DOHH2 (cell line): Measurements from ENCODE around the gene PIGC.

Source experiments
- H3F3A ChIP-seq: fragments of 200-600 bp; sonication (generic), shearing (Covaris generic); 2 replicates; pipeline ENCODE4 v1.6.0; 2016; ENCODE audit warnings: antibody characterized with exemption, mild to moderate bottlenecking; ENCODE audit not compliant: control insufficient read depth, insufficient read depth
- H3K27ac ChIP-seq: fragments of 200-600 bp; sonication (generic); 2 replicates; pipeline ENCODE4 v1.5.1; 2014; ENCODE audit warnings: low read depth, mild to moderate bottlenecking, low read length, moderate library complexity
- H3K27me3 ChIP-seq: fragments of 200-600 bp; sonication (generic); 2 replicates; pipeline ENCODE4 v1.6.1; 2014; ENCODE audit warnings: mild to moderate bottlenecking, low read length, mixed read lengths; ENCODE audit not compliant: control insufficient read depth
- H3K36me3 ChIP-seq: fragments of 200-600 bp; sonication (generic); 2 replicates; pipeline ENCODE4 v1.6.1; 2014; ENCODE audit warnings: mild to moderate bottlenecking, low read length, moderate library complexity, mixed read lengths; ENCODE audit not compliant: control insufficient read depth
- H3K4me1 ChIP-seq: fragments of 200-600 bp; sonication (generic); 2 replicates; pipeline ENCODE4 v1.6.1; 2014; ENCODE audit warnings: mild to moderate bottlenecking, low read length, mixed read lengths; ENCODE audit not compliant: control insufficient read depth
- H3K4me2 ChIP-seq: fragments of 200-600 bp; sonication (generic); 2 replicates; pipeline ENCODE4 v1.6.0; 2014; ENCODE audit warnings: mild to moderate bottlenecking, low read length, moderate library complexity
- H3K4me3 ChIP-seq: fragments of 200-600 bp; sonication (generic); 2 replicates; pipeline ENCODE4 v1.5.1; 2014; ENCODE audit warnings: mild to moderate bottlenecking, low read length, mixed read lengths
- H3K79me2 ChIP-seq: fragments of 200-600 bp; sonication (generic); 2 replicates; pipeline ENCODE4 v1.6.1; 2014; ENCODE audit warnings: mild to moderate bottlenecking, low read length, mixed read lengths; ENCODE audit not compliant: control insufficient read depth
- H3K9me2 ChIP-seq: fragments of 200-600 bp; sonication (generic); replicated peaks from 2 replicates; pipeline ENCODE4 v1.6.1; 2014; ENCODE audit warnings: mild to moderate bottlenecking, low read length, mixed read lengths; ENCODE audit not compliant: control insufficient read depth
- H3K9me3 ChIP-seq: fragments of 200-600 bp; sonication (generic); 2 replicates; pipeline ENCODE4 v1.6.1; 2014; ENCODE audit warnings: antibody characterized with exemption, low read length, mixed read lengths; ENCODE audit not compliant: control insufficient read depth, insufficient read depth
- H4K20me1 ChIP-seq: fragments of 200-600 bp; sonication (generic); 2 replicates; pipeline ENCODE4 v1.6.0; 2014; ENCODE audit warnings: low read depth, mild to moderate bottlenecking, antibody characterized with exemption, low read length, moderate library complexity; ENCODE audit not compliant: control insufficient read depth, insufficient read depth
- EZH2phosphoT487 ChIP-seq: fragments of 200-600 bp; sonication (generic); IDR thresholded peaks from 2 replicates; pipeline ENCODE4 v1.6.1; 2017; ENCODE audit warnings: borderline replicate concordance, mild to moderate bottlenecking, antibody characterized with exemption, low read length, moderate library complexity, mixed read lengths
- TF ChIP-seq, protein P1 (sequence below): fragments of 200-600 bp; sonication (generic); IDR thresholded peaks from one replicate; pipeline ENCODE4 v1.5.1; 2014; ENCODE audit warnings: antibody characterized with exemption, mild to moderate bottlenecking, low read depth, low read length; ENCODE audit not compliant: poor library complexity, severe bottlenecking

Gene PIGC

DNA sequence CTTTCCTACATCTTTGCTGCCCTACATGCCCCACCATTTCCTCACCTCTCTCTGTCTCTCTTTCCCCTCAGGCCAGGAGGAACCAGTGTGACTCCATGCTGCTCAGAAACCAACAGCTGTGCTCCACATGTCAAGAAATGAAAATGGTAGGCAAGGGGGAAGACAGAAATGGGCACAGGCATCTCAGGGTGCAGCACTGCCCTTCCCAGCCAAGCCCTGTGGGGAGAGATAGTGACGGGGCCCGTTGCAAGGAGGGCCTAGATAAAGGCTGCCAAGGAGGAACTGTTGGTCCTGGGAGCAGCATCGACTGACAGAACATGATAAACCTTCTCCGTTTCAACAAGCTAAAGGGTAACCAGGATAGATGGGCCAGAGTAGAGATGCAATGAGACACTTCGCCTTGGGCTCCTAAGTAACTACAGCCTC lies 12.5 kb upstream of the PIGC start:
- H3K4me1 ChIP-seq, result no peaks in the 10 kb centered on the region
- no peaks in the 10 kb centered on the region for H3K79me2 ChIP-seq
- H4K20me1 ChIP-seq, result no peaks in the 10 kb centered on the region
- H3K27ac ChIP-seq, result no peak overlapping the region
- H3K27me3 ChIP-seq, result peaks cover 3% of the 10 kb centered on the region; the same call in 1 of the 2 replicates
- H3K9me3 ChIP-seq, result no peaks in the 10 kb centered on the region
- no peak overlapping the region for H3K4me2 ChIP-seq
- H3F3A ChIP-seq, result no peaks in the 10 kb centered on the region
- no peak overlapping the region for H3K4me3 ChIP-seq
- no peaks in the 10 kb centered on the region for H3K36me3 ChIP-seq
- no peaks in the 10 kb centered on the region for H3K9me2 ChIP-seq
- no peak for TF ChIP-seq EZH2phosphoT487
- TF ChIP-seq, protein P1, sequence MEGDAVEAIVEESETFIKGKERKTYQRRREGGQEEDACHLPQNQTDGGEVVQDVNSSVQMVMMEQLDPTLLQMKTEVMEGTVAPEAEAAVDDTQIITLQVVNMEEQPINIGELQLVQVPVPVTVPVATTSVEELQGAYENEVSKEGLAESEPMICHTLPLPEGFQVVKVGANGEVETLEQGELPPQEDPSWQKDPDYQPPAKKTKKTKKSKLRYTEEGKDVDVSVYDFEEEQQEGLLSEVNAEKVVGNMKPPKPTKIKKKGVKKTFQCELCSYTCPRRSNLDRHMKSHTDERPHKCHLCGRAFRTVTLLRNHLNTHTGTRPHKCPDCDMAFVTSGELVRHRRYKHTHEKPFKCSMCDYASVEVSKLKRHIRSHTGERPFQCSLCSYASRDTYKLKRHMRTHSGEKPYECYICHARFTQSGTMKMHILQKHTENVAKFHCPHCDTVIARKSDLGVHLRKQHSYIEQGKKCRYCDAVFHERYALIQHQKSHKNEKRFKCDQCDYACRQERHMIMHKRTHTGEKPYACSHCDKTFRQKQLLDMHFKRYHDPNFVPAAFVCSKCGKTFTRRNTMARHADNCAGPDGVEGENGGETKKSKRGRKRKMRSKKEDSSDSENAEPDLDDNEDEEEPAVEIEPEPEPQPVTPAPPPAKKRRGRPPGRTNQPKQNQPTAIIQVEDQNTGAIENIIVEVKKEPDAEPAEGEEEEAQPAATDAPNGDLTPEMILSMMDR, result no peak

GRCh38 chr1:172455451-172455850 lies 11.6 kb upstream of the PIGC start:
- H3K4me3 ChIP-seq, result no peak overlapping the region
- H3K79me2 ChIP-seq, result no peaks in the 10 kb centered on the region
- H3K9me2 ChIP-seq, result no peaks in the 10 kb centered on the region
- H3K36me3 ChIP-seq, result no peaks in the 10 kb centered on the region
- H3K9me3 ChIP-seq, result no peaks in the 10 kb centered on the region
- no peaks in the 10 kb centered on the region for H3K27me3 ChIP-seq
- no peak overlapping the region for H3K27ac ChIP-seq
- no peak overlapping the region for H3K4me2 ChIP-seq
- H3K4me1 ChIP-seq, result no peaks in the 10 kb centered on the region
- TF ChIP-seq, protein P1, result no peak
- no peak for TF ChIP-seq EZH2phosphoT487
- H3F3A ChIP-seq, result no peaks in the 10 kb centered on the region
- no peaks in the 10 kb centered on the region for H4K20me1 ChIP-seq

- Histone ChIP-seq H3K27ac (no peak overlapping the region), H3K4me1 (peaks cover 6% of the 10 kb centered on the region; the same call in 1 of the 2 replicates), H3K4me3 (no peak overlapping the region), H3K4me2 (no peak overlapping the region), H3K27me3 (no peaks in the 10 kb centered on the region), H3K9me2 (no peaks in the 10 kb centered on the region), H4K20me1 (no peaks in the 10 kb centered on the region), H3F3A (no peaks in the 10 kb centered on the region), H3K9me3 (no peaks in the 10 kb centered on the region), H3K79me2 (no peaks in the 10 kb centered on the region), H3K36me3 (no peaks in the 10 kb centered on the region)
- TF ChIP-seq, protein P1, result no peak
- no peak for TF ChIP-seq EZH2phosphoT487
Observed at GRCh38 chr1:172453607-172454006, 9.7 kb upstream of the PIGC start.
